Activated CD4-positive, alpha-beta T cell treated with anti-CD3 and anti-CD28 coated beads, Interleukin-10, Interleukin-2, amounts not matched to agents 100 ng/mL and 50 ng/mL, durations not matched to agents 16 hours and 8 hours (primary cell): Measurements from ENCODE around the gene LCTL.
"Not testable (repeated sequence)": the region's sequence is repeated elsewhere in the genome, so short reads cannot be mapped to it uniquely, and the experiment has no call there.

ENCODE experiments used
- DNase-seq: peaks from one replicate; pipeline ENCODE4 v3.0.0-alpha.2; 2020

Gene LCTL

DNA sequence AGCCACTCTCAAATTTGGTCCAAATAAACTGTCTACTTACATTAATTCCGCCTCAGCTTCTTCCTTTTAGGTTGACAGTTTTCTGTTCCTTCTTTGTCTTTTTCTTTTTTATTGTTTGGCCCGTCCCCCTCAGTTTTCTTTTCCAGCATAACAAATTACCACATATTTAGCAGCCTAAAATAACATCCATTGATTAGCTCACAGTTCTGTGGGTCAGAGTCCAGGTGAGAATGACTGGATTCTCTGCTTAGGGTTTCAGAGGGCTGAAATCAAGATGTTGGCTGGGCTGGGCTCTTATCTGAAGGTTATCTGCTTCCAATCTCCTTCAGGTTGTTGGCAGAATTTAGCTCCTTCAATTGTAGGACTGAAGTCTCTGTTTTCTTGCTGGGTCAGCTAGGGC lies 24.6 kb upstream of the LCTL start:
- DNase-seq = no peak

DNA sequence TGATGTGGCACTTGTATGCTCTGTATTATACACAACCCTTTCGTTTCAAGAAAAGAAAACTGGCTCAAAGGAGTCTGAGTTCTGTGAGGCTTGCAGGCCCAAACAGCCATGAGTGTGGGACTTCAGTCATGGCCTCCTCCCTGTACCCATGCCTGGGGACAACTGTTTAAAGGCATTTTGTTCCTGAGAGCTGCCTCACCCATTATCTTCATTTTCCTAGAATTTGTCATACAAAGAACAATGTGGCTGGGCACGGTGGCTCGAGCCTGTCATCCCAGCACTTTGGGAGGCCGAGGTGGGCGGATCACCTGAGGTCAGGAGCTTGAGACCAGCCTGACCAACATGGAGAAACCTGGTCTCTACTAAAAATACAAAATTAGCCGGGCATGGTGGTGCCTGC lies 23.6 kb upstream of the LCTL start:
- not testable (repeated sequence) for DNase-seq

DNA sequence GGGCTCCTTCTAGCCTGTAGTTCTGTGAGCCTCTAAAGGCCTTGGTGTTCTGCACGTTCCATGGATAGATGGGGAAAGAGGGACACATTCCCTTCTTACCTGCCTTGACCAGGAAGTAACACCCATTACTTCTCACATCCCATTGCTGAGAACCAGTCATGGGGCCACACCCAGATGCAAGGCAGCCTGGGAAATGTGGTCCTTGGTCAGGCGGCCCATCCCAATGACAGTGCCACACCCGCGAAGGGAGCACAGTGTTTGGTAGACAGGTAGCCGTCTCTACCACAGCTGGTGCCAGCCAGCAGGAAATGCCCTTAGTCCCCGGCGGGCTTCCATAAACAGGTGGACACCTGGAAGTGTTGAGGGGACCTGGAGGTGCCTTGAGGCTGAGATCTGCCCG lies 23.2 kb upstream of the LCTL start:
- DNase-seq = no peak

DNA sequence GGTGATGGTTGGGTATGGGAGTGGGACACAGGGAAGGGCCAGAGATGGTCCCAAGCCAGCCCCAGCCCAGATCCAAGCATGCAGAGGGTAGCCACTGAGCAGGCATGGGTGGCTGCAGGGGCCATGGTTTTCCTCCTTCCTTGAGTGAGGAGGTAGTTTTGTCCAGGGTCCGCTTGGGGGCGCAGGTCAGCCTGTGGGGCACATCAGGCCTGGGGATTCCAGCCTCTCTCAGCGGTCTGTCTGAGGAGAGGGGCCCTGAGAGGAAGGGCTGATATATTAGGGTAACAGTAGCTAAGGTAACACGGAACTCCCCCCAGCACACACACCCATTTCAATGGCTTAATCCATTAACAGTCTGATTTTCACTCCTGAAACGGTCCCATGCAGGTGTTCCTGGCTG lies 22.7 kb upstream of the LCTL start:
- DNase-seq = no peak

DNA sequence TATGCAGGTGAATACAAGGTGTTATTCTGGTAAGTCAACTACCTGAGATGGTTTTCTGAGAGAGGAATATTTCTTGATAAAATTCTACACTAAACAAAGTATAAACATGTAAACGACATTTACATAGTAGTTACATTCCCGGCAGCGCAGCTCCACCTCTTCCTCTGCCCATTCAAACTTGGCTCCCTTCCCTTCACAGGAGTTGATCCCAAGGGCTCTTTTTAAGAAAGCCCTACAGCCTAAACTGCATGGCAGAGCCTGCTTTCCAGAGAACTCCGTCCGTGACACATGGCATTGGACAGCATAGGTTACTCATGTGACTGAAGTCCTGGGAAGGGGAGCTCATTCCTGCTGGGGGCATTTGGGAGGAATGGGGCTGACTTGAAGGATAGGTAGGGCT lies 22.0 kb upstream of the LCTL start:
- no peak for DNase-seq

DNA sequence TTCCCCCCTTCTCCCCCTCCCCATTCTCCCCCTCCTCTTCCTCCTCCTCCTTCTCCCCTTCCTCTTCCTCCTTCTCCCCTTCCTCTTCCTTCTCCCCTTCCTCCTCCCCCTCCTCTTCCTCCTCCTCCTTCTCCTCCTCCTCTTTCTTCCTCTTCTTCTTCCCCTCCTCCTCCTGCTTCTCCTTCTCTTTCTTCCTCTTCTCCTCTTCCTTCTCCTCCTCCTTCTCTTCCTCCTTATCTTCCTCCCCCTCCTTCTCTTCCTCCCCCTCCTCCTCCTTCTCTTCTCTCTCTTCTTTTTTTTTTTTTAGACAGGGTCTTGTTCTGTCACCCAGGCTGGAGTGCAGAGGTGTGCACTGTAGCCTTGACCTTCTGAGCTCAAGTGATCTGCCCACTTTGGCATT lies 21.2 kb upstream of the LCTL start:
- no peak for DNase-seq

GRCh38 chr15:66586155-66586976 lies 20.6 kb upstream of the LCTL start:
- no peak for DNase-seq

- no peak for DNase-seq
Observed at GRCh38 chr15:66581972-66582537, 16.3 kb upstream of the LCTL start.

GRCh38 chr15:66580643-66581042 lies 14.8 kb upstream of the LCTL start:
- DNase-seq = no peak

DNA sequence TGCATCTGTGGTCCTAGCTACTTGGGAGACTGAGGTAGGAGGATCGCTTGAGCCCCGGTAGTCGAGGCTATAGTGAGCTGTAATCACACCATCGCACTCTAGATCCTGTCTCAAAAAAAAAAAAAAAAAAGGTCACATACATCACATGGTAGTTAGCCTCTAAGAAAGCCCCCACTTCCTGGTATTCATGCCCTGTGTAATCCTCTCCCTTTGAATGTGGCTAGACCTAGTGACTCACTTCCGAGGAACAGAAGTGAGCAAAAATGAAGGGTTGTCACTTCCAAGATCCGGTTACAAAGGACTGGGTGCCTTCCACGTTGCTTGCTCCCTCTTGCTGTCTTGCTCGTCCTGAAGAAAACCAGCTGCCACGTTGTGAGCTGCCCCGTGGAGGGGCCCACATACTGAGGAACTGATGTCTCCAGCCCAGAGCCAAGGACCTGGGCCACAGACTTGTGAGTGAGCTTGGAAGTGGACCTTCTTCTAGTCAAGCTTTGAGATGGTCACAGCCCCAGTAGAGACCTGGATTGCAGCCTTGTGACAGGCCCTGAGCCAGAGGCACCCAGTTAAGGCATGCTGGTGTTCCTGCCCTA lies 12.6 kb upstream of the LCTL start:
- peak; percentile 42 for DNase-seq

GRCh38 chr15:66574596-66574950 lies 8.8 kb upstream of the LCTL start:
- no peak for DNase-seq

- no peak for DNase-seq
Observed at GRCh38 chr15:66573719-66574595, 8.2 kb upstream of the LCTL start.

DNA sequence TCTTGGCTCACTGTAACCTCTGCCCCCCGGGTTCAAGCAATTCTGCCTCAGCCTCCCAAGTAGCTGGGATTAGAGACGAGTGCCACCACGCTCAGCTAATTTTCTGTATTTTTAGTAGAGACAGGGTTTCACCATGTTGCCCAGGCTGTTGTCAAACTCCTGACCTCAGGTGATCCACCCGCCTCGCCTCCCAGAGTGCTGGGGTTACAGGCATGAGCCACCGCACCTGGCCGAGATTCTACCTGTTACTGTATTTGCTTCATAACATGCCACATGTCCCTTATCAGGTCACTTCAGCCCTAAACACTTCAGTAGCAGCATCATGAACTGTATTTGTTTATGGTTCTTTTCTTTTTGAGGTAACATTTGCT lies 7.5 kb upstream of the LCTL start:
- DNase-seq = no peak

DNA sequence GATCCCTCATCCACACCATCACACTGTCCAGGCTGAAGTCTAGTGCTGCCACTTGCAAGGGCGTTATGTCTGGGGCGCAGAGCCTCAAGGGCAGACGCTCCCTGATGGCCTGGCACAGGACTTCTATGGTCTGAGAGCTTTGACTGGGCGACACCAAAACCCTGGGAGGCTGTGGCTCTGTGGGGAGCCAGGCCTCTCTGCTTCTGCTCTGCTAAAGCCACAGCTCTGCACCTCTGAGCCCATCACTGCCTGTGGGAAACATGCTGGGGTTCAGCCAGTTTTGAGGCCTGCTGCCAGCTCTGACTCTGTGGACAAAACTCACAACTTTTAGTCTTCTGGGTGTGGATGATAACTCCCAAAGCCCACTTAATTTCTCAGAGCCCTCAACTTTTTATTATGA lies 6.3 kb upstream of the LCTL start:
- DNase-seq = no peak

DNA sequence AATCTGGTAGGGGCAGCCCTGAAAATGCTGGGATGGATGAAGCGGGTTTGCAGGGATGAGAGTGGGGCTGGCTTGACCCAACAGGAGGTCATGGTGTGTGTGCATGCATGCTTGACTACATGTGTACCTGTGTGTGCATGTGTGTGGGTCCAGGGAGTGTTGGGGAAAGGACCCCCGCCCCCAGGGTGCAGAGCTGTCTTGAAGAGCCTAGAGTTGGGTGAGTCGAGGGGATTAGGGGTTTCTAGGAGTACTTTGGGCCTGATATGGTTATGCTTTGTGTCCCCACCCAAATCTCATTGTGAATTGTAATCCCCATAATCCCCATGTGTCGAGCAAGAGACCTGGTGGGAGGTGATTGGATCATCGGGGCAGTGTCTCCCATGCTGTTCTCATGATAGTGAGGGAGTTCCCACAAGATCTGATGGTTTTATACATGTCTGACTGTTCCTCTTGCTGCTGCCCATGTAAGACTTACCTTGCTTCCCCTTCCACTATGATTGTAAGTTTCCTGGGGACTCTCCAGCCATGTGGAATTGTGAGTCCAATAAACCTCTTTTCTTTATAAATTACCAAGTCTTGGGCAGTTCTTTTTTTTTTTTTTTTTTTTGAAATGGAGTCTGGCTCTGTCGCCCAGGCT lies 5.2 kb upstream of the LCTL start:
- DNase-seq = no peak

DNA sequence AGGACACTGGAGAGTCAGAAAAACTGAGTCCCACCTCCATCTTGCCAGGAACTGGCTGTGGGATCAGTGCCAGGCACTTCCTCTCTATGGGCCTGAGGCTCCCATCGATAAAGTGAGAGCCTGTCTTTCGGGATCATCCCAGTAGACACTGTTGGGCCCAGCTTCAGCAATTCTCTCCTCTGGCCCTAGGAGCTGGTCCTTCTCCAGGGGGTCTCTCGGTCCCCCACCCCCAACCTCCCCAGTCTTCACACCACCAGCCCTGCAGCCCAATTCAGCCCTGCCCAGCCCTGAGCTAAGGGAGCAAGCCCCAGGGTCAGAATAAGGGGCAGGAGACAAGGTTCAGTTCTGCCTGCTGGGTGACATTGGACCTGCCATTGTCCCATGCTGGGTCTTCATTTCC lies 4.5 kb upstream of the LCTL start:
- DNase-seq = no peak

DNA sequence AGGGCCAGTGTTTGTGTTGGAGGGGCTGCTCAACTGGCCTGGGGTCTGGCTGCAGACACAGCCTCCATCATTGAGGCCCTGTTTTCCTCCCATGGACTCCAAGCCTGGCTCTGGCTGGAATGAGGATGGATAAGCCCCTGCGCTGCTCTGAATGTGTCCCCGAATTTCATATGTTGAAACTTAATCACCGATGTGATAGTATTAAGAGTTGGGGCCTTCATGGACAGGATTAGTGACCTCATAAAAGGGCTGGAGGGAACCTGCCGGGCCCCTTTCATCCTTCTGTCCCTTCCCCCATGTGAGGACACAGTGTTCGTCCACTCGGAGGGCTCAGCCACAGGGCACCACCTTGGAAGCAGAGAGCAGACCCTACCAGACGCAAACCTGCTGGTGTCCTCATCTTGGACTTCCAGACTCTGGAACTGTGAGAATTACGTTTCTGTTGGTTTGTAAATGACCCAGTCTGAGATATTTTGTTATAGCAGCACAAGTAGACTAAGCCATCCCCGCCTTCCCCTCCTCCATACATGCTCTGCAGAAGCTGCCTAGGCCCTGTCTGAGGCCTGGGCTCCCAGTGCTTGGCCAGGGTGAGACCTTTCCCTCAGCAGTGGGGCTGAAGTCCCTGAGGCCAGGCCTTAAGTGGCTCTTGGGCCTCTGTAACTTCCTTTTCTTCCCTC lies 3.8 kb upstream of the LCTL start:
- DNase-seq = no peak

DNA sequence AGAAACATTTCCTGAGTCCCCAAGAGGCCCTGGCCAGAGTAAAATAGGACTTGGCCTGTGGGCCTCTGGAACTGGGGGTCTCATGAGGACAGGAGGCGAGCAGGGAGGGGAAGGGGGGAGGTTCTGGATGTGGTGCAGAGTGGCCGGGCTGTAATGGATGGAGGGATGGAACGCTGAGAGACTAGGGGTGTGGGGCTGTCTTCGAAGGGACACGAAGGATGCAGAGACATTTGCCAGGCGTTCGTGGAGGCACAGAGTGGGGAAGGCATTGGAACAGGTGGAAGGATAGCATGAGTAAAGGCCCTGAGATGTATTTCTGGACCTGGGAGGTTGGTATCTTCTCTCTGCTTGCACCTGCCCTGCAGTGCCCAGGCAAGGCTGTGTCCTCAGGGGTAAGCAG lies 2.1 kb upstream of the LCTL start:
- DNase-seq = no peak

DNA sequence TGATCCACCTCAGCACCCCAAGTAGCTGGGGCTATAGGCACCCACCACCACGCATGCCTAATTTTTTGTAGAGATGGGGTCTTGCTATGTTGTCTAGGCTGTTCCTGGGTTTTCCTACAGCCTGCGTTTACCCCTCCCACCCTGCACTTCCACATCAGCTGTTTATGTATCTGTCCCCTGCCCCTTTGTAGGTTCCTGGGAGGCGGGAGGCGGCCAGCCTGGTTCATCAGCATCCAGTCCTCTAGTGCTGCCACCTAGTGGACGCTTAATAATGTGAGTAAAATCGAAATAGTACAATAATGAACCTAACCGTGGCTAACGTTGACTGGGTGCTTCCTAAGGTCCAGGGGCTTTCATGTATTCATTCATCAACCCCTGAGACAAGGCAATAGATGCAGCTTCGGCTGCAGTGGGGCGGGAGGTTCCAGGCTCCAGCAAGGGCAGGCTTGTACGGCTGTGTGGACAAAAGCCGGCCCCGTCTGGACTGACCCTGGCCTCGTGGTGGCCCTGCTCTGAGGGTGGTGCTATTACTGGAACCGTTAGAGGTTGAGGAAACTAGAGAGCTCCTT lies 1.2 kb upstream of the LCTL start:
- DNase-seq = peak; percentile 75

DNA sequence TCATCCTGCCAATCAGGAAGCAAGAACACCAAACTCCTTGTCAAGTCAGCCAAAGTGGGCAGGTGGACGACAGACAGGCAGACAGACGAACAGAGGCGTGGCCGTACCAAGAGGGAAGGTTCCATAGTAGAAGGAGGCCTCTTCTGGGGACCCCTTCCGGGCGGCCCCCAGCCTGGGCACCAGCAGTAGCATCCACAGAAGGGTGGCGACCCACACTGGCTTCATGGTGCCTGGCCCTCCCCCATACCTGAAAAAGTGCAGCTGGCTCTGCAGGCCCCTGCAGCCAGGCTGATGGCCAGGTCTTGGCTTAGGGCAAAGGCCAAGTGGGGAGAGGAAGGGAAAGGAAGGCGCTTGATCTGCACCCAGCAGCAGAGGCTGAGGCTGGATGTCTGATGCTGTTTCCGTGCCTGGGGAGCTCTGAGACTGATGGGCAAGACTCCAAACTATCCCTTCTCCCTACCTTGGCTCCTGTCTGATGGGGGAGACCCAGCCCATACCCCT lies 607 bp downstream of the LCTL start:
- DNase-seq = no peak

DNA sequence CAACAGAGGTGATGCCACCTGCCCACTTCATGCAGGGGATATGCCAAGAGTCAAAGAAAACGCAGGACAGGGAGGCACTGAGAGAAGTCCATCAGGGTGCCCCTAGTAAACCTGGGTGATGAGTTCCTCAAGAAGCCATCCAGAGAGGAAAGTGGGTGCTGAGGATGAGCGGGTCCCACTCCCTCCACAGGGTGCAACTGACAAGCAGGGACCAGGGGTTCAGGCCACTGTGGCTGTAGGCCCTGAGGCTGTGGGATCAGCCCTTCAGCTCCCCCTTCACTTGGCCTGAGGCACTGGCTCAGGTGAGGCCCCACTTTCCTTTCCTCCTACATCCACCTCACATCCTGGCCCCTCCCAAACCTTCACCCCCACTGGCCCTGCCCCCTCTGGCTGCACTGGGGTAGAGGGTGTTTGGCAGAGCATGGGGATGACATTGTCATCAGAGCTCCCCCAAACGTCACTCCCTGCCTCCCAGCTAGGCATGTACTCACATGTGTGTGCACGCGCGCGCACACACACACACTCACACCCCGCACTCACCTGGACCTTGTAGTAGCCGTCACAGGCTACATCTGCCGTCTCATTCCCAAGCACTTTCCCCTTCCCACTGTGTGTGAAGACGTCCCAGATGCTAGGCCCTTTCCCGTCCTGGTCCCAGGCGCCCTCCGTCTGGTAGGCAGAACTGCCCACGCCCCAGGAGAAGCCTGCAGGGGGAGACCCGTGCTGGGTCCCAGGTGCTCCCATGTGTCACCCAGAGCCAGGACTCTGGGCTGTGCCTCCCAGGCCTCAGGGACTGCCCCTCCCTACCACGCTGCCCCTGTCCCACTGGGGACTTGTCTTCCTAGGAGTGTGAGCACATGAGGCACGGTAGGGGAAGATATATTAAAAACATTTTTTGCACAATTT lies 1.4 kb downstream of the LCTL start:
- no peak for DNase-seq
